ENCODE measurements around the gene ZNF322. TPM values are rescaled to one million over a fixed set of nuclear protein-coding genes. Genes with fewer than 3 reads are reported as not detected.
A peak's percentile ranks its signal among the peaks of the same experiment; 100 is the strongest.
"Not testable (repeated sequence)": the region's sequence is repeated elsewhere in the genome, so short reads cannot be mapped to it uniquely, and the experiment has no call there.

Gene ZNF322
- total and polyA plus RNA-seq, 2 of the 8 experiments (the other 6 are each of a cell fraction or from before 2014, with no cell fraction given): 5.3 to 35.0 TPM

DNA sequence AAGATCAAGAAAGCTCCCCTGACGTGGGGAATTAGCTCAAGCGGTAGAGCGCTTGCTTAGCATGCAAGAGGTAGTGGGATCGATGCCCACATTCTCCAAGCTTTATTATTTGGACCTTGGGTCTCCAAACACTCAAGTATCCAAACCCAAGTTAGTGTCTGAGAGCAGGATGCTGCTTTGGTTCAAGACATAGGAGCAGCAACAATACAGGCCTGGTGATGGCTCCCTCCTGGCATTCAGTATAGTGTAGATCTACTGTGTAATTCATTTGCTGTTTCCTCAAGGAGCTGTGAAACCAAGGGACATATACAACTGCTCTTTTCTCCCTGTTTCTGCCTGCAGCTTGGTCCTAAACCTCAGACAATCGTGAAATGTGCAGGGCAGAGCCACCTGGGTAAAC lies 45.8 kb upstream of the ZNF322 start:
- H4K20me1 ChIP-seq (replicated peaks in 1 of 2; ENCODE audit: control insufficient read depth in 1 of 2, insufficient read depth in 2 of 2, low read length in 2 of 2); H3K27ac ChIP-seq (ENCODE audit: low read depth, low read length); H3K79me2 ChIP-seq (ENCODE audit: control insufficient read depth in 1 of 2, insufficient read depth in 2 of 2, low read length in 2 of 2); H2BK20ac ChIP-seq (ENCODE audit: low read length); H2BK5ac ChIP-seq (ENCODE audit: low read depth, low read length); CTCF ChIA-PET (ENCODE audit: partially characterized antibody); H3K23ac ChIP-seq (ENCODE audit: insufficient read length); H3K9ac ChIP-seq (replicated peaks in 1 of 4; ENCODE audit: extremely low read depth in 1 of 4, low read depth in 3 of 4, low read length in 3 of 4); H4K8ac ChIP-seq (ENCODE audit: extremely low read depth, insufficient read depth, low read length); H4K91ac ChIP-seq (replicated peaks; ENCODE audit: insufficient read length, low read length); H3K14ac ChIP-seq (ENCODE audit: insufficient read length); FAIRE-seq; H3K18ac ChIP-seq (ENCODE audit: extremely low read depth, low read length); H3K79me1 ChIP-seq (ENCODE audit: low read depth, low read length); H2BK12ac ChIP-seq (ENCODE audit: low read depth, low read length); DNase-seq (ENCODE audit: low read depth in 1 of 2, low spot score in 2 of 2); H3K4me2 ChIP-seq (ENCODE audit: insufficient read depth in 1 of 2, low read depth in 2 of 2, low read length in 2 of 2); H3K4ac ChIP-seq (replicated peaks; ENCODE audit: insufficient read length, low read depth, low read length); H3K9me3 ChIP-seq (ENCODE audit: insufficient read depth in 2 of 2, low read depth in 1 of 2, low read length in 1 of 2); H3K4me3 ChIP-seq (ENCODE audit: extremely low read depth in 1 of 4, insufficient read depth in 2 of 4, low read depth in 3 of 4, low read length in 4 of 4); H3K23me2 ChIP-seq (ENCODE audit: low read depth, low read length); H3K36me3 ChIP-seq (ENCODE audit: control insufficient read depth in 2 of 4, insufficient read depth in 4 of 4, low read length in 3 of 4); H3K4me1 ChIP-seq (replicated peaks in 1 of 4; ENCODE audit: control insufficient read depth in 3 of 4, insufficient read depth in 4 of 4, low read length in 3 of 4); POLR2A ChIA-PET (ENCODE audit: partially characterized antibody); H3K27me3 ChIP-seq (replicated peaks in 1 of 4; ENCODE audit: control insufficient read depth in 3 of 4, extremely low read depth in 1 of 4, insufficient read depth in 3 of 4, low read length in 3 of 4); H2AK5ac ChIP-seq (ENCODE audit: low read depth, low read length); H2AFZ ChIP-seq (ENCODE audit: low read length); H2BK120ac ChIP-seq (replicated peaks; ENCODE audit: low read depth, low read length); H4K5ac ChIP-seq (ENCODE audit: insufficient read length, low read depth, low read length); H3K56ac ChIP-seq (replicated peaks; ENCODE audit: insufficient read length, low read depth, low read length); H2BK15ac ChIP-seq (ENCODE audit: low read length): not testable (repeated sequence)
- WGBS, 2 experiments (ENCODE audit: extremely low coverage in 1 of 2, insufficient coverage in 1 of 2, insufficient read length in 1 of 2, insufficient replicate concordance in 2 of 2, low coverage in 1 of 2, low lambda C conversion rate in 2 of 2, missing lambda C conversion rate in 1 of 2): no CpG with 5 or more reads among the region's 5 CpGs

DNA sequence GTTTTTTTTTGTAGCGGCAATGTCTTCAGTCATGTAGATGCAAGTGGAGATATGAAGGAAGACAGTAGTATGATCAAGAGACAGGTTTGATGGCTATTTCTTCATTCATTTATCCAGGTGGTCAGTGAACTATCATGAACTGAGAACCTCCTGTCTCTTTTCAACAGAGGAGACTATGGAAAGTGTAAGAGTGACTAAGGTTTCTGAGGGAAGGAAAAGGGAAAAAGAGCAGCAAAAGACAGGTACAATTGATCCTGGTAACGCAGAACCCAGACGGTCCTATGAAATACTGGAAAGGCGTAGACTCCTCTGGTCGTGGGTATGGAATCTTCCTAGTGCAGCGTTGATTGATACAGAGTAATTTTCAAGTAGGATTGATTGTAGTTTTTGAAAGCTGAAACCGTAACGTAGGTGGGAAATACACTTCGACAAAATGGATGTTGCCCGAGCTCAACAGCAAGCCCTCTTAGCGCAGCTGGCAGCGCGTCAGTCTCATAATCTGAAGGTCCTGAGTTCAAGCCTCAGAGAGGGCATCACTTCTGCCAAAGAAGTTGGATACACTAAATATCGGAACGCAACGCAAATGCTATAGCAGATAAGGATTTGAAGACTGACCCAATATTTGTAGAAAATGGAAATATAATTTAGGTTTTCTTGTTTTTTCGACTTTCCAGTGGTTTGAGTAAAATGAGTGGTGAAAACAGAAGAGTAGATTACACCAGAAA lies 41.6 kb upstream of the ZNF322 start:
- POLR2A ChIA-PET (ENCODE audit: partially characterized antibody); H2BK120ac ChIP-seq (replicated peaks; ENCODE audit: low read depth, low read length); H3K27me3 ChIP-seq (replicated peaks in 1 of 4; ENCODE audit: control insufficient read depth in 3 of 4, extremely low read depth in 1 of 4, insufficient read depth in 3 of 4, low read length in 3 of 4); H3K36me3 ChIP-seq (ENCODE audit: control insufficient read depth in 2 of 4, insufficient read depth in 4 of 4, low read length in 3 of 4); H2BK5ac ChIP-seq (ENCODE audit: low read depth, low read length); H3K23me2 ChIP-seq (ENCODE audit: low read depth, low read length); H3K14ac ChIP-seq (ENCODE audit: insufficient read length); H3K56ac ChIP-seq (replicated peaks; ENCODE audit: insufficient read length, low read depth, low read length); H3K27ac ChIP-seq (ENCODE audit: low read depth, low read length); H4K8ac ChIP-seq (ENCODE audit: extremely low read depth, insufficient read depth, low read length); H4K91ac ChIP-seq (replicated peaks; ENCODE audit: insufficient read length, low read length); CTCF ChIA-PET (ENCODE audit: partially characterized antibody); H2BK20ac ChIP-seq (ENCODE audit: low read length); H3K9ac ChIP-seq (replicated peaks in 1 of 4; ENCODE audit: extremely low read depth in 1 of 4, low read depth in 3 of 4, low read length in 3 of 4); H2BK15ac ChIP-seq (ENCODE audit: low read length); H4K5ac ChIP-seq (ENCODE audit: insufficient read length, low read depth, low read length); H3K4ac ChIP-seq (replicated peaks; ENCODE audit: insufficient read length, low read depth, low read length); H2BK12ac ChIP-seq (ENCODE audit: low read depth, low read length); H2AFZ ChIP-seq (ENCODE audit: low read length); H3K4me1 ChIP-seq (replicated peaks in 1 of 4; ENCODE audit: control insufficient read depth in 3 of 4, insufficient read depth in 4 of 4, low read length in 3 of 4); H3K4me2 ChIP-seq (ENCODE audit: insufficient read depth in 1 of 2, low read depth in 2 of 2, low read length in 2 of 2); H4K20me1 ChIP-seq (replicated peaks in 1 of 2; ENCODE audit: control insufficient read depth in 1 of 2, insufficient read depth in 2 of 2, low read length in 2 of 2); H3K79me1 ChIP-seq (ENCODE audit: low read depth, low read length); H3K18ac ChIP-seq (ENCODE audit: extremely low read depth, low read length); H3K4me3 ChIP-seq (ENCODE audit: extremely low read depth in 1 of 4, insufficient read depth in 2 of 4, low read depth in 3 of 4, low read length in 4 of 4); DNase-seq (ENCODE audit: low read depth in 1 of 2, low spot score in 2 of 2); H3K23ac ChIP-seq (ENCODE audit: insufficient read length); H2AK5ac ChIP-seq (ENCODE audit: low read depth, low read length); H3K79me2 ChIP-seq (ENCODE audit: control insufficient read depth in 1 of 2, insufficient read depth in 2 of 2, low read length in 2 of 2); H3K9me3 ChIP-seq (ENCODE audit: insufficient read depth in 2 of 2, low read depth in 1 of 2, low read length in 1 of 2): not testable (repeated sequence)
- no CpG with 5 or more reads among the region's 17 CpGs for WGBS, 2 experiments (ENCODE audit: extremely low coverage in 1 of 2, insufficient coverage in 1 of 2, insufficient read length in 1 of 2, insufficient replicate concordance in 2 of 2, low coverage in 1 of 2, low lambda C conversion rate in 2 of 2, missing lambda C conversion rate in 1 of 2)
- FAIRE-seq: peak; percentile 65

All from H1 (cell line).